ENCODE measurements around the gene SP110. TPM values are rescaled to one million over a fixed set of nuclear protein-coding genes. Genes with fewer than 3 reads are reported as not detected.
"Not testable (repeated sequence)": the region's sequence is repeated elsewhere in the genome, so short reads cannot be mapped to it uniquely, and the experiment has no call there.

The SP110 gene
- total RNA-seq, 1 donor from 2014 or later = 9.6 TPM

- intact Hi-C loops (cut with DNase I) = no loop called here
- H3K9me3 ChIP-seq = no peaks in the 10 kb centered on the region
- no peak overlapping the region for H3K27ac ChIP-seq
- no peaks in the 10 kb centered on the region for H3K4me1 ChIP-seq
- DNase-seq (ENCODE audit: extremely low spot score in 2 of 2) = no peak
- no peaks in the 10 kb centered on the region for H3K27me3 ChIP-seq
- no peaks in the 10 kb centered on the region for H3K36me3 ChIP-seq
- no peak overlapping the region for H3K4me3 ChIP-seq
- TF ChIP-seq POLR2AphosphoS5 (IDR thresholded peaks at IDR 0.05; ENCODE audit: insufficient read depth in 1 of 2, low read depth in 1 of 2) = no peak
- TF ChIP-seq POLR2A (IDR thresholded peaks at IDR 0.05) = no peak
- no peak for TF ChIP-seq CTCF (IDR thresholded peaks at IDR 0.05)
Measured at GRCh38 chr2:230266638-230267037, 46.9 kb upstream of the SP110 start.

GRCh38 chr2:230264945-230265344 lies 45.2 kb upstream of the SP110 start:
- H3K27ac ChIP-seq; H3K4me1 ChIP-seq; intact Hi-C loops (cut with DNase I); H3K4me3 ChIP-seq; H3K36me3 ChIP-seq; DNase-seq (ENCODE audit: extremely low spot score in 2 of 2); H3K27me3 ChIP-seq; H3K9me3 ChIP-seq: not testable (repeated sequence)

GRCh38 chr2:230262246-230262645 lies 42.5 kb upstream of the SP110 start:
- no peaks in the 10 kb centered on the region for H3K36me3 ChIP-seq
- no peak for DNase-seq (ENCODE audit: extremely low spot score in 2 of 2)
- H3K4me1 ChIP-seq = no peaks in the 10 kb centered on the region
- H3K27ac ChIP-seq = no peak overlapping the region
- H3K27me3 ChIP-seq = no peaks in the 10 kb centered on the region
- intact Hi-C loops (cut with DNase I) = no loop called here
- no peaks in the 10 kb centered on the region for H3K9me3 ChIP-seq
- TF ChIP-seq CTCF (IDR thresholded peaks at IDR 0.05) = no peak
- no peak for TF ChIP-seq POLR2AphosphoS5 (IDR thresholded peaks at IDR 0.05; ENCODE audit: insufficient read depth in 1 of 2, low read depth in 1 of 2)
- TF ChIP-seq POLR2A (IDR thresholded peaks at IDR 0.05) = no peak
- no peak overlapping the region for H3K4me3 ChIP-seq

- H3K4me1 ChIP-seq = no peaks in the 10 kb centered on the region
- no peak for DNase-seq (ENCODE audit: extremely low spot score in 2 of 2)
- no peaks in the 10 kb centered on the region for H3K27me3 ChIP-seq
- no peak for TF ChIP-seq CTCF (IDR thresholded peaks at IDR 0.05)
- H3K9me3 ChIP-seq = no peaks in the 10 kb centered on the region
- no peaks in the 10 kb centered on the region for H3K36me3 ChIP-seq
- H3K4me3 ChIP-seq = no peak overlapping the region
- no peak overlapping the region for H3K27ac ChIP-seq
- intact Hi-C loops (cut with DNase I) = no loop called here
Measured at GRCh38 chr2:230258483-230258882, 38.7 kb upstream of the SP110 start.

GRCh38 chr2:230256733-230257332 lies 37.0 kb upstream of the SP110 start:
- no peak for DNase-seq (ENCODE audit: extremely low spot score in 2 of 2)
- TF ChIP-seq CTCF (IDR thresholded peaks at IDR 0.05) (no peak), POLR2AphosphoS5 (IDR thresholded peaks at IDR 0.05; ENCODE audit: insufficient read depth in 1 of 2, low read depth in 1 of 2) (no peak), POLR2A (IDR thresholded peaks at IDR 0.05) (no peak)
- Histone ChIP-seq H3K9me3 (no peaks in the 10 kb centered on the region), H3K4me1 (no peaks in the 10 kb centered on the region), H3K4me3 (no peak overlapping the region), H3K27ac (no peak overlapping the region), H3K36me3 (no peaks in the 10 kb centered on the region), H3K27me3 (no peaks in the 10 kb centered on the region)
- intact Hi-C loops (cut with DNase I) = no loop called here
